ENCODE results near the gene CTBP1. TPM values are rescaled to one million over a fixed set of nuclear protein-coding genes. Genes with fewer than 3 reads are reported as not detected.

Gene CTBP1
- total RNA-seq, 2 donors from 2014 or later, result 164 to 184 TPM

DNA sequence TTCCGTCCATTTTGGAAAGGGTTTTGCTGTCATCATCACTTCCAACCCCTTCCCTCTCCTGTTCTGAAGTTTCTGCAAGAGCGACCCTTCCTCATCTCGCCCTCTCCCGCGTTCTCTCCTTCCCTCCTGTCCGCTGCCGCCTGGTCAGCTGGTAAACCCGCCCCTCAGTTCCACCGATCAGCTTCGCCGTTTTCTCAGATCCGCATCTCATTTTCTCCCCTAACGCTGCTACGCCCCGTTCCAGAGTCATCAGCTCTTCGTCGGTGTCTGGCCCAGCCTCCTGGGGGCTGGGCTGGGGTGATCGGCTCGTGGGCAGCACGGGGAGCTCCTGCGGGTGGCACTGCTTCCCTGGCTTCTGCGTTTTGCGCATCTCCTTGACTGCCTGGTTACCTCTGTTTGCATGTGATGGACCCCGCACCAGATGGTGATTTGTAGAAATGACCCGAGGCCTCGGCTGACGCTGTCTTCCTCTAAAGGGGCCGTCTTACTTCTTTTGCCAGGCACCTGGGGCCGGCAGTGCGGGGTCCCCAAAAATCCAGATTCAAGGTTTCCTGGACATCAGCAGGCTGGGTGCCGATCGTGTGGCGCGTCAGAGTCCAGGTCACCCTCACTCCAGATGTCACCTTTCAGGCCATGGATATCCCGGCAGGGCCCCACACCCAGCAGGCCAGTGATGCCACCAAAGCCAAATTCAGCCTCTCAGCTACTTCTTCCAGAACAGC, 13.4 kb downstream of the CTBP1 start:
- peaks cover 11% of the 10 kb centered on the region for H3K4me1 Mint-ChIP-seq
- H3K27ac Mint-ChIP-seq, result peak overlapping the region; percentile 43

DNA sequence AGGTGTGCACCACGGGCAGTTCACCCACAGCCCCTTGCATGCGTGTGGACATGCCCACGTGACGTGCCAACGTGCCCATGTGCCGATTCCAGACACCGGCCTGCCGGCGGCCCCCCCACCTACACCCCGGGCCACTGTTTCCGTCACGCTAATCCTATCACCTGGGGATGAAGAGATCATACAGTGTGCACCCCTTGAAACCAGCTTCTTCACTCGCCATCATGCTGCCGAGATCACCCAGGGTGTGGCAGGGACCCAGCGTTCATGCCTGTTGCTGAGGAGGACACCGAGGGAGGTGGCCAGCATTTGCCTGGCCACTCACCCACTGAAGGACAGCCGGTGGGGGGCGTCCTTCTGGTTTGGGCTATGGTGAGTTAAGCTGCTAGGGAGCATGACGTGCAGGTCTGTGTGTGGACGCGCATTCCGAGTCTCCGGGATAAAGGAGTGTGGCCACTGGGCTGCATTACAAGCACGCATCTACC, 14.1 kb downstream of the CTBP1 start:
- no peaks in the 10 kb centered on the region for H3K36me3 Mint-ChIP-seq (ENCODE audit: low read depth)
- DNase-seq, result peak in 1 of 3 donors; percentile 7

More for the DNA sequence above, 13.4 kb downstream of the CTBP1 start:
- Mint-ChIP-seq H3K27me3 (no peaks in the 10 kb centered on the region), H3K36me3 (ENCODE audit: low read depth) (no peaks in the 10 kb centered on the region), H3K4me3 (peak overlapping the region; percentile 31)
- peak in 1 of 3 donors; percentile 8 for DNase-seq
- no peaks in the 10 kb centered on the region for H3K9me3 ChIP-seq (ENCODE audit: control insufficient read depth, low read length, poor library complexity, severe bottlenecking)
- ATAC-seq, result no peak

DNA sequence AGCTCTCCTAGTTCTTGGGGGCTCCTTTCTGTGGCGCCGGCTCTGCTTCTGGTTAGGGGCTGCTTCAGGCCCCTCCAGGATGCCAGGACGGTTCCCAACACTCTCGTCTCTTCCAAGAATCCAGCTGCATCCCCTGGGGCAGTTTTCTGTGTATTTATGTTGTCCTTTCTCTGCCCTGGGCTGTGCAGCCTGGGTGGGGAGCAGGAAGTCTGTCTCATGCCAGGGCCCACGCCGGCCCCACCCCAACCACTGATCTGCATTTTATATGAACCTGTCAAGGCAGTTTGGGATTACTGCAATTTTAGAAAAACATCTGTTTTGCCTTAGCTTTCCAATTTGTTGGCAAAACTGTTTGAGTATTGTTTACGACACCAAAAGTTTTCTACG, 14.6 kb downstream of the CTBP1 start:
- no peaks in the 10 kb centered on the region for H3K9me3 ChIP-seq (ENCODE audit: control insufficient read depth, low read length, poor library complexity, severe bottlenecking)
- peaks cover 9% of the 10 kb centered on the region for H3K4me1 Mint-ChIP-seq
- DNase-seq (no peak), ATAC-seq (no peak)
- H3K27me3 Mint-ChIP-seq, result no peaks in the 10 kb centered on the region
- no peak overlapping the region for H3K4me3 Mint-ChIP-seq
- no peaks in the 10 kb centered on the region for H3K36me3 Mint-ChIP-seq (ENCODE audit: low read depth)
- H3K27ac Mint-ChIP-seq, result peak overlapping the region; percentile 83

More for the DNA sequence above, 14.1 kb downstream of the CTBP1 start:
- H3K4me3 Mint-ChIP-seq, result no peak overlapping the region
- H3K4me1 Mint-ChIP-seq, result peaks cover 11% of the 10 kb centered on the region
- no peaks in the 10 kb centered on the region for H3K9me3 ChIP-seq (ENCODE audit: control insufficient read depth, low read length, poor library complexity, severe bottlenecking)
- no peak for ATAC-seq
- peak overlapping the region; percentile 83 for H3K27ac Mint-ChIP-seq
- H3K27me3 Mint-ChIP-seq, result no peaks in the 10 kb centered on the region

DNA sequence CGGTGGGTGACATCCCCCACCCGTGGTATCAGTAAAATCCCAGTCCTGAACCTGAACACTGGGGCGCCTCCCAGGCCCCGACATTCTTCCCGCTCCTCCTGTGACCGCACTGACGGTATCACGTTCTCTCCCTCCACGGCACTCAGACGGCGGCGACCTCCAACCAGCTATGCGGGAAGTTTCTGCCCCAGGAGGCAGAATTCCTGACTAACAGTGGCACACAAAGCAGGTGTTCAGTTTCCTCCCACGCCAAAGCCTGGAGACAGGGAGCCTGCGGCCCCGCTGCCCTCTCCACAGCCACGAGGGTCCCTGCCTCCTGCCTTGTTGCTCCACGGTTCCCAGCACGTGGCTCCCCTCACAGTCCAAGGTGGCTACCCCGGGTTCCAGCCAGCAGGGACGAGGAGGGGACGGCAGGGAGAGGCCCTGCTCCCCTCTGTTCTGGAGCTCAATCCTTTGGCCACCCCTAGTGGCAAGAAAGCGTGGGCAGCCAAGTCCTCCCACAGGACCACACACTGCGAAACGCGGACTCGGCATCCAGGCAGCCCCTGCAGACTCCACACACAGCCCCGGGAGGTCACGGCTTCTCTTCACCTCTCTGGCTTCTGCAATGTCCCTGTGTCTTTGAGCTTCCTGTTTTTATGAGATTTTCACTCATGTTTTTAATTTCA, 15.2 kb downstream of the CTBP1 start:
- ATAC-seq, result no peak

DNA sequence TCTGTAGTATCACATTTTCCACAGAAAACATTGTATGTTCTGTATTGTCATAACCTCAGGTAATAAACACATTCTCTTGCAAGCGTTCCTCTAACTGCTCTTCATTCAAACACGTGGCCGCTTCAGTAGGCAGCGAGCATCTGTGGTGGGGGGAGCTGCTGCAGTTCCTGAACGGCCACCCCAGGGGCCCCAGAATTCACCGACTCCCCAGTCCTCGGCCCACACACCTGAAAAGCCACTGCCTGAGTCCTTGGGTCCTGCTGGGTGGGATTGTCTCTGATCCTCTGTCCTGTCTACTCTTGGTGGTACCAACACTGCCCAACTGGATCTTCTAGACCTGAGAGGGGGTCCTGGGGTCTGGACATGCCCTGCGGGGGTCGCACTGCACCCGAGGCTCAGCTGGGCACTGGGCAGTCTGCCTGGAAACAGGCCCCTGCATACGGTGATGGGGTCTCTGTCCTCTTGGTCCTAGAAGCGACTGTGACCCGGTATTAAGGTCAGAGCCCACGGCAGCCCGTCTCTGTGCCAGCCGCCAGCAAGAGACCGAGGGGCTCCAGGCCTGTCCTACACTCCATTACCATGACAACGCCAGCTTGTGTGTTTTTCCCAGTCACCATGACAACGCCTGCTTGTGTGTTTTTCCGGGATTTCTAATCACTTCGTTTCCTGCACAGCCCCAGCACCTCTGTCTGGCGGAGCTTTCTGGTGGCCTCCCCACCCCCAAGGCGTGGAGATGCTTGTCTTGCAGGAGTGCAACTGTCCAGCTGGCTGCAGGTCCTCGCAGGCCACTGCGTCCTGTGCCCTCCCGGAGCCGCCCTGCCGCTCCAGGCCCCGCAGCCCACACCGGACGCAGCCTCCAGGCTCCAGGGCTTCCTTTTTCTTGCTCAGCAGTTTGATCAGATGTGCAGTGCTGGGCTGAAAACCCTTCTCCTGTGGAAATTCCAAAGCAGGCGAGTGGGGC, 16.0 kb downstream of the CTBP1 start:
- peaks cover 7% of the 10 kb centered on the region for H3K4me1 Mint-ChIP-seq
- peak overlapping the region; percentile 84 for H3K27ac Mint-ChIP-seq
- H3K36me3 Mint-ChIP-seq (ENCODE audit: low read depth), result no peaks in the 10 kb centered on the region
- DNase-seq (peak in 1 of 3 donors; percentile 6), ATAC-seq (no peak)
- H3K4me3 Mint-ChIP-seq, result no peak overlapping the region
- H3K27me3 Mint-ChIP-seq, result no peaks in the 10 kb centered on the region
- no peaks in the 10 kb centered on the region for H3K9me3 ChIP-seq (ENCODE audit: control insufficient read depth, low read length, poor library complexity, severe bottlenecking)

More for the DNA sequence above, 15.2 kb downstream of the CTBP1 start:
- H3K9me3 ChIP-seq (ENCODE audit: control insufficient read depth, low read length, poor library complexity, severe bottlenecking), result no peaks in the 10 kb centered on the region
- Mint-ChIP-seq H3K4me1 (peaks cover 7% of the 10 kb centered on the region), H3K27me3 (no peaks in the 10 kb centered on the region), H3K27ac (peak overlapping the region; percentile 83), H3K4me3 (no peak overlapping the region), H3K36me3 (ENCODE audit: low read depth) (no peaks in the 10 kb centered on the region)
- no peak for DNase-seq

DNA sequence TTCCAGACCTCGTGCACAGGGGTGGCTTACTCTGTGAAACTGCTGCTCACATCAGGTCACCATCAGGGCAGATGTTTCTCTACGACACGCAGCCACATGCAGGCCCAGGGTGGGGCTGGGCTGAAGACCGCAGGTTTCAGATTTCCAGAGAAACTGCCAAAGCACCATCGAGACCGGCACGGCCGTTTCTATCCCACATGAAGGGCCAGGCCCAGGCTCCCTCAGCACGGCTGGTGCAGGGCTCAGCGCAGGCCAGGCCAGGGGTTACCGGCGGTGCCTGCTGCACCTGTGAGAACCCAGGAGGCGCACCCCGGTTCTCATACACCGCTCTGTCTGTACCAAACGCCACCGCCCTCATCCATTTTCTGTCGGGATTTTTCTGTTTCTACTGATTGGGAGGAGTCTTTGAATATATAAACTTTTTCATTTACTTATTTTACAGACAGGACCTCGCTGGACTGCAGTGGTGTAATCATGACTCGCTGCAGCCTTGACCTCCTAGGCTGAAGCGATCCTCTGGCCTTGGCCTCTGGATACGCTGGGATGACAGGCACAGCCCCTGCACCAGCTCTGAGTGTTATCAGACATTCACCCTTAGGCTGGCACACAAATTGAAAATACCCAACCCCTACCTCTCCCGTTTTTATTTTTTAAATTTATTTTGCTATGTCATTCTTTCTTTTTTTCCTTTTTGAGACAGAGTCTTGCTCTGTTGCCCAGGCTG, 17.1 kb downstream of the CTBP1 start:
- Mint-ChIP-seq H3K27ac (peak overlapping the region; percentile 84), H3K4me3 (no peak overlapping the region), H3K36me3 (ENCODE audit: low read depth) (no peaks in the 10 kb centered on the region), H3K27me3 (no peaks in the 10 kb centered on the region), H3K4me1 (peaks cover 7% of the 10 kb centered on the region)
- no peak for ATAC-seq
- no peaks in the 10 kb centered on the region for H3K9me3 ChIP-seq (ENCODE audit: control insufficient read depth, low read length, poor library complexity, severe bottlenecking)
- no peak for DNase-seq

DNA sequence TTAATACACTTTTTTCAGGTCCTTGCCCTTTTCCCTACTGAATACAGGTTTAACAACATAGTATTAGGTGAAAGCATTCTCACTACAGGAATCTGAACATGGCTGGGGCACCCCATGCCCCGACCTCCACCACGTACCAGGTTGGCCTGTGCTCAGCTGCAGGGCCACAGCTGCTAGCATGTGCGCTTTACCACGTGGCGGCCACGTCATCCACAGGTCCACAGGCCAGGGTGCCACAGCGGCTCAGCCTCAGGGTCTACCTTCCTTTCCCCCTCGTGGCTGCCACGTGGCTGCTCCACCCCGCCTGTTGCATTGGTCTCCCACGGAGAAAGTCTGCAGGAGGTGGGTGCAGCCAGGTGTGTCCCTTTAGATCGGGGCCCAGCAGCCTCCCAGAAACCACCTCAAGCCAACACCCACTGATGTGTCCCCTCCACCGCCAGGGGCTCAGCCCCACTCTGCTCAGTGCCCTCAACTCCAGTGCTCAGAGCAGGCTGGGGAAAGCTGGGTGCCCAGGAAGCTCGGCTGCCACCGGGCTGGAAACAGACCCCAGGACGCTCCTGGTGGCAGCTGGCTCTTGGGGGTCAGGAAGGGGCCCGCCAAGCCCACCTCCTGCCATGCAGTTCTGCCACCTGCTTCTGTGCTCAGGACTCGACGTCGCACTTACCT, 17.8 kb downstream of the CTBP1 start:
- Mint-ChIP-seq H3K27ac (no peak overlapping the region), H3K4me1 (peaks cover 7% of the 10 kb centered on the region), H3K27me3 (no peaks in the 10 kb centered on the region), H3K36me3 (ENCODE audit: low read depth) (no peaks in the 10 kb centered on the region), H3K4me3 (no peak overlapping the region)
- DNase-seq (no peak), ATAC-seq (no peak)
- no peaks in the 10 kb centered on the region for H3K9me3 ChIP-seq (ENCODE audit: control insufficient read depth, low read length, poor library complexity, severe bottlenecking)

DNA sequence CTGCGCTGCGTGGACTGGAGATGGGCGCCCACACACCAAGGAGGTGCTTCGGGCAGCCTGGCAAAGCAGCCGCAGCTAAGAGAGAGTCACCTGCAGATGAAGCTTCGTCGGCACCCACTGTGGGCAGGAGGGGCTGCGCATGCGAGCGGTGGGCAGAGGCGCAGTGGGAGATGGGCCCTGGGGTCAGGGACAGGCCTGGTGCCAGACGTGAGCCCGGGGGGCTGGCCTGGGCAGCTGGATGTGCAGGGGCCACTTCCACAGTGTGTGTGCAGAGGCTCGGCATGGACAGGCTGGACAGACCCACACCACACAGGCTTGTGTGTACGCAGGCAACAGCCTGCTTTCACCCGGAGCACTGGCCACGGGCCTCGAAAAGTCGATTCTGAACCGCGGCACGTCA, 18.6 kb downstream of the CTBP1 start:
- no peaks in the 10 kb centered on the region for H3K36me3 Mint-ChIP-seq (ENCODE audit: low read depth)

DNA sequence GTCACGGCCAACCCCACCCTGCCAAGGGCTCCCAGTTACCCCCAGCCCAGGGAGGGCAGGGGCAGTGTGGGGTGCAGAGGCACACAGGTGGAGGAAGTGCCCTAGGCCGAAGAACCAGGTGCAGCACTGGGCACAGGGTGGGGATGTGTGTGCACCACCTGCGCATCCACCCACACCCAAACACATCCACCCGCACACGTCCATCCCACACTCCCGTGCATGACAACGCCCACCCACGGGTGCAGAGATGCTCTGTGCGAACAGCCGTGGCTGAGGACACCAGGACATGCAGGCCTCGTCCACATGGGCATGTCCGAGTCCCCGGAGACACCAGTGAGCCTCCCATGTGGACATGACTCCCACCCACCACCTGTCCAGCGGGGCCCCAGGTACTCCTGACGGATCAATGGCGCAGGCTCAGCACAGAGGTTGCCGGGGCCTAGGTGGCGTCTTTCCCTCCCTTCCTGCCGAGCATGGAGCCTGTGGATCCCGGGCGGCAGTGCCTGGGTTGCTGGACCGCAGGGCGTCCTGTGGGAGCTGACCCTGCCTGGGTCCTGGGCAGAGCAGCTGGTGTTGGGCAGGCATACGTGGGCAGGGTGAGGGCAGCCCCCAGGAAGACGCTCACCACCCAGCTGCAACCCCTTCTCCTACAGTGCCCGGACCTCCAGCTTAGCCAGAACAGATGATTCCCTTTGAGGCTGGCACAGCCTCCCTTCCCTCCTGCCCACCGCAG, 19.6 kb downstream of the CTBP1 start:
- ATAC-seq (no peak), DNase-seq (no peak)
- Mint-ChIP-seq H3K27me3 (no peaks in the 10 kb centered on the region), H3K4me1 (peaks cover 5% of the 10 kb centered on the region), H3K36me3 (ENCODE audit: low read depth) (peaks cover 6% of the 10 kb centered on the region), H3K4me3 (no peak overlapping the region), H3K27ac (peak overlapping the region; percentile 24)
- no peaks in the 10 kb centered on the region for H3K9me3 ChIP-seq (ENCODE audit: control insufficient read depth, low read length, poor library complexity, severe bottlenecking)

More for the DNA sequence above, 18.6 kb downstream of the CTBP1 start:
- DNase-seq, result no peak
- H3K27ac Mint-ChIP-seq, result no peak overlapping the region
- H3K4me1 Mint-ChIP-seq, result peaks cover 6% of the 10 kb centered on the region
- ATAC-seq, result no peak
- no peaks in the 10 kb centered on the region for H3K9me3 ChIP-seq (ENCODE audit: control insufficient read depth, low read length, poor library complexity, severe bottlenecking)
- H3K27me3 Mint-ChIP-seq, result no peaks in the 10 kb centered on the region
- H3K4me3 Mint-ChIP-seq, result no peak overlapping the region

DNA sequence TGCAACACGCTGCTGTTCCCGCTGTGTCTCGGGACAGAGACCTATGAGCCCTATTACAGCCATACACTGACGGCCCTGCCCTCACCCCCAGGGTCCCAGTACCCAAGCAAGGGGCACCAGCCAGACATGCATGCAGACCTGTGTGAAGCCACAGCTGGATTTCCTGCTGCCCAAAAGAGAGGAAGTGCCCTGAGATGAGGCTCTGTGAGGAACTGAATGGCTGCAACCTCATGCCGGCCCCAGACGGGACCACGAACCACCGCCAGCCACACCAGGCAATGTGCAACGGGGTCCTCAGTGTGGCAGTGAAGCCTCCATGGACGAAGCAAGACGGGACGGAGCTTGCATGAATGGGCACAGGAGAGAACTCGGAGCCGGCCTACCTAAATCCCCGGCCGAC, 21.1 kb downstream of the CTBP1 start:
- Mint-ChIP-seq H3K4me3 (no peak overlapping the region), H3K4me1 (peaks cover 4% of the 10 kb centered on the region), H3K27me3 (no peaks in the 10 kb centered on the region), H3K27ac (peak overlapping the region; percentile 77), H3K36me3 (ENCODE audit: low read depth) (peaks cover 9% of the 10 kb centered on the region)
- ATAC-seq (no peak), DNase-seq (no peak)
- H3K9me3 ChIP-seq (ENCODE audit: control insufficient read depth, low read length, poor library complexity, severe bottlenecking), result no peaks in the 10 kb centered on the region

DNA sequence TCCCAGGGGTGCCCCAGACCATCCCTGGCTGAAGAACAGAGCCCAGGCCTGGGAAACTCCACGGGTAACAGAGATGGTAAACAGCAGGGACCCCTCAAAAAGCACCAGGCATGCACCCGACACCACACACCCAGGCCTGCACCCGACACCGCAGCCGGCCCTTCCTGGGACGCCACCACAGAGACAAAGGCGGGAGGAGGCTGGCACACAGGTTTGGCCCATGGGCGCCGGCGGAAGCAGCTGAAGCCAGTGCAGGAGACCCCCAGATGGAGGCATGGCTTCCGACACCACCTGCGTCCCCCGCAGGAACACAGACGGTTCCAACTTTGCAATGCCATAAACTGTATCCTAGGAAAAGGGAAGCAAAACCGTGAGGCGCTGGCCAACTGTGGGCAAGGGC, 22.3 kb downstream of the CTBP1 start:
- H3K27ac Mint-ChIP-seq, result no peak overlapping the region
- H3K36me3 Mint-ChIP-seq (ENCODE audit: low read depth), result peaks cover 9% of the 10 kb centered on the region
- H3K4me1 Mint-ChIP-seq, result peaks cover 6% of the 10 kb centered on the region
- DNase-seq (no peak), ATAC-seq (no peak)
- no peak overlapping the region for H3K4me3 Mint-ChIP-seq
- no peaks in the 10 kb centered on the region for H3K27me3 Mint-ChIP-seq
- no peaks in the 10 kb centered on the region for H3K9me3 ChIP-seq (ENCODE audit: control insufficient read depth, low read length, poor library complexity, severe bottlenecking)

DNA sequence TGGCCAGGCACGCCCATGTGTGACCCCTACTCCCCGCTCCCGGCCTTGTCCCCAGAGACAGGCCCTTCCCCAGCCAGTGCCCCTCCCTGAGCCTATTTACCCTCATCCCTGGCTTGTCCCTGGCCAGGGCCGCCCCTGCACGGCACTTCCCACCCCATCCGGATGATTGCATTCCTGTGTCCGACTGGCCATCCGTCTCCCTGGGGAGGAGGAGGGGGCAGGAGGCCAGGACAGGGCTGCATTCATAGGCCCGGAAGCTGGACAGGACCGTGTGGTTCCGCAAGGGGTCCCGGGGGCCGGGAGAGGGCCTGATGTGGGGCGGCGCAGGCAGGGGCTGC, 22.8 kb downstream of the CTBP1 start:
- peaks cover 11% of the 10 kb centered on the region for H3K4me1 Mint-ChIP-seq
- no peak overlapping the region for H3K27ac Mint-ChIP-seq
- DNase-seq (no peak), ATAC-seq (no peak)
- H3K4me3 Mint-ChIP-seq, result no peak overlapping the region
- H3K9me3 ChIP-seq (ENCODE audit: control insufficient read depth, low read length, poor library complexity, severe bottlenecking), result no peaks in the 10 kb centered on the region
- H3K27me3 Mint-ChIP-seq, result no peaks in the 10 kb centered on the region
- peaks cover 9% of the 10 kb centered on the region for H3K36me3 Mint-ChIP-seq (ENCODE audit: low read depth)
